C4-2B (cell line): Measurements from ENCODE around the gene MACROD1.

ENCODE experiments used
- CTCF ChIP-seq: fragments of 450-650 bp; conservative IDR thresholded peaks from 2 replicates; pipeline ENCODE4 v1.5.1; 2017; ENCODE audit warnings: mild to moderate bottlenecking
- ZFX ChIP-seq: fragments of 450-650 bp; IDR thresholded peaks from 2 replicates; pipeline ENCODE4 v1.6.1; 2017

GRCh38 chr11:64083398-64084080 is 82.4 kb downstream of the MACROD1 start:
- no peak for TF ChIP-seq CTCF
- no peak for TF ChIP-seq ZFX
